K562 (cell line): ENCODE measurements around the gene CACNA2D3. TPM values are rescaled to one million over a fixed set of nuclear protein-coding genes. Genes with fewer than 3 reads are reported as not detected.

ENCODE experiments used
- ATAC-seq: fragments of 200-7000 bp; cut with Tn5 transposase; 3 replicates; pipeline ENCODE4 v1.9.1; 2020; ENCODE audit warnings: moderate library complexity
- BruUV-seq: library from RNA; stranded (reverse); fragments of 400-500 nt; replicated peaks from 2 replicates; lab custom pipeline; 2021; lab: Mats Ljungman, UMichigan
- CTCF ChIA-PET: fragments of 300-600 bp; formaldehyde crosslinking; extraction: SDS; loops from one replicate; lab custom pipeline; 2021; ENCODE audit warnings: low intra/inter-chr PET ratio; lab: Yijun Ruan, JAX
- POLR2A ChIA-PET: fragments of 300-600, 350-650 bp; sonication (Branson Sonifier 250); formaldehyde crosslinking; extraction: SDS; loops from one replicate; lab custom pipeline; 2021; ENCODE audit warnings: antibody characterized with exemption, inconsistent platforms; lab: Yijun Ruan, JAX
- DNase-seq, 4 experiments: peaks; one replicate each; pipeline versions ENCODE4 v3.0.0 to v3.0.0-alpha.2; 2011 to 2018; ENCODE audit warnings: low spot score in 3 of 4, mixed read lengths in 3 of 4; ENCODE audit errors: extremely low read depth in 1 of 4
- FAIRE-seq: peaks from 2 replicates; lab custom pipeline; 2011; peaks lifted over from hg19 to GRCh38; lab: Jason Lieb, UNC
- H2AFZ ChIP-seq: 2 replicates; pipeline ENCODE4 v1.6.0; 2011; ENCODE audit warnings: low read depth, low read length, control low read depth, inconsistent platforms
- H3K27ac ChIP-seq: fragments of 200-600 bp; 3 replicates; pipeline ENCODE4 v1.8.0; 2011; ENCODE audit warnings: low read depth, mild to moderate bottlenecking, control low read depth, inconsistent platforms, low read length, moderate library complexity, mixed read lengths; ENCODE audit errors: extremely low read depth
- H3K27me3 ChIP-seq, 2 experiments: fragments of 300-600 bp in 1 of 2; 2 replicates in 1 of 2; 3 replicates in 1 of 2; pipeline versions ENCODE4 v1.6.0 to v1.8.0; 2011; ENCODE audit warnings: inconsistent platforms in 2 of 2, low read length in 2 of 2, mild to moderate bottlenecking in 1 of 2, mixed read lengths in 1 of 2, moderate library complexity in 1 of 2; ENCODE audit not compliant: control insufficient read depth in 2 of 2, insufficient read depth in 2 of 2
- H3K36me3 ChIP-seq: fragments of 300-600 bp; 3 replicates; pipeline ENCODE4 v1.8.0; 2011; ENCODE audit warnings: mild to moderate bottlenecking, low read length, inconsistent platforms; ENCODE audit not compliant: control insufficient read depth, insufficient read depth
- H3K4me1 ChIP-seq, 2 experiments: fragments of 200-600 bp in 1 of 2; replicated peaks in 1 of 2; 2 replicates in 1 of 2; 3 replicates in 1 of 2; pipeline versions ENCODE4 v1.5.1 to v1.8.0; 2011; ENCODE audit warnings: inconsistent platforms in 2 of 2, low read length in 2 of 2, mild to moderate bottlenecking in 1 of 2, mixed read lengths in 1 of 2, moderate library complexity in 1 of 2; ENCODE audit not compliant: control insufficient read depth in 2 of 2, insufficient read depth in 2 of 2
- H3K4me2 ChIP-seq: 2 replicates; pipeline ENCODE4 v1.6.1; 2011; ENCODE audit warnings: low read length, control low read depth, inconsistent platforms, mixed read lengths; ENCODE audit not compliant: insufficient read depth
- H3K4me3 ChIP-seq: fragments of 200-600 bp; sonication (generic), shearing (Covaris generic); 2 replicates; pipeline ENCODE4 v1.5.1; 2016; ENCODE audit warnings: control low read depth, inconsistent platforms
- H3K79me2 ChIP-seq: fragments of 200-600 bp; 3 replicates; pipeline ENCODE4 v1.8.0; 2011; ENCODE audit warnings: low read length, inconsistent platforms; ENCODE audit not compliant: control insufficient read depth, insufficient read depth
- H3K9ac ChIP-seq, 2 experiments: 2 replicates each; pipeline versions ENCODE4 v1.6.0 to v1.6.1; 2011; ENCODE audit warnings: low read depth in 2 of 2, low read length in 2 of 2, control low read depth in 1 of 2, inconsistent platforms in 1 of 2, mild to moderate bottlenecking in 1 of 2, mixed read lengths in 1 of 2; ENCODE audit not compliant: insufficient read depth in 1 of 2
- H3K9me1 ChIP-seq: one replicate; pipeline ENCODE4 v1.6.0; 2011; ENCODE audit warnings: inconsistent platforms, mild to moderate bottlenecking, low read length, moderate library complexity; ENCODE audit not compliant: control insufficient read depth, insufficient read depth
- H3K9me3 ChIP-seq: replicated peaks from 2 replicates; pipeline ENCODE4 v1.5.1; 2011; ENCODE audit warnings: low read depth, low read length, inconsistent platforms; ENCODE audit not compliant: control insufficient read depth, insufficient read depth
- H4K20me1 ChIP-seq: replicated peaks from 2 replicates; pipeline ENCODE4 v1.6.1; 2011; ENCODE audit warnings: low read length, inconsistent platforms, mixed read lengths; ENCODE audit not compliant: control insufficient read depth, insufficient read depth
- ATF7 ChIP-seq: fragments of 450-650 bp; IDR thresholded peaks from 2 replicates; pipeline ENCODE4 v1.7.1; 2014; ENCODE audit warnings: mild to moderate bottlenecking, moderate library complexity
- JUND ChIP-seq, 2 experiments: IDR thresholded peaks; 2 replicates in 1 of 2; 3 replicates in 1 of 2; pipeline ENCODE4 v1.6.1; 2011; ENCODE audit warnings: borderline replicate concordance in 2 of 2, low read depth in 2 of 2, low read length in 2 of 2, improper control_type of control experiment in 1 of 2, missing biosample characterization in 1 of 2, missing genetic modification characterization in 1 of 2, missing genetic modification reagents in 1 of 2
- SRSF7 ChIP-seq: fragments of 200-400 bp; formaldehyde crosslinking; optimal IDR thresholded peaks from 2 replicates; pipeline ENCODE3; 2017; ENCODE audit warnings: mild to moderate bottlenecking, low read depth, low read length
- TCF3 ChIP-seq: sonication (generic); formaldehyde crosslinking; IDR thresholded peaks from 2 replicates; pipeline ENCODE4 v1.4.0; 2020; ENCODE audit warnings: mild to moderate bottlenecking, missing genetic modification reagents
- TEAD4 ChIP-seq, 2 experiments: sonication (generic) in 1 of 2; formaldehyde crosslinking in 1 of 2; IDR thresholded peaks; 2 replicates each; pipeline versions ENCODE4 v1.6.1 to v1.8.0; 2012 to 2022; ENCODE audit warnings: borderline replicate concordance in 1 of 2, inconsistent platforms in 1 of 2, low read length in 1 of 2, mild to moderate bottlenecking in 1 of 2, missing genetic modification reagents in 1 of 2
- WGBS: fragments of 100-300 bp; shearing (Covaris generic); methylation state at CpG from one replicate; pipeline ENCODE4 v1.1.6; 2016; ENCODE audit warnings: low coverage, mixed read lengths; ENCODE audit not compliant: insufficient coverage; ENCODE audit errors: missing lambda C conversion rate; 5-methylcytosine and 5-hydroxymethylcytosine counted together
- in situ Hi-C: fragments of 300-500 bp; cut with MboI; formaldehyde crosslinking; loops from 4 replicates; pipeline ENCODE4 v1.15.0; 2018; ENCODE audit warnings: inconsistent platforms, mixed read lengths
- intact Hi-C: fragments of 100-400 bp; cut with micrococcal nuclease; formaldehyde crosslinking; loops from 2 replicates; pipeline ENCODE4 v1.14.2; 2022
- polyA plus RNA-seq, 8 experiments: library from polyadenylated mRNA; depleted of rRNA in 4 of 8; stranded (reverse) in 5 of 8; unstranded in 3 of 8; fragments of >200 nt; fragmentation: Nextera tagmentation in 2 of 8; fragmentation: Illumina TruSeq in 1 of 8; extraction: Ambion mirVana in 2 of 8; extraction: Trizol in 1 of 8; gene quantifications; 2 replicates each; pipeline versions ENCODE4 v1.2.1 to v1.2.3, GENCODE V29; 2011 to 2014; ENCODE audit warnings: inconsistent platforms in 1 of 8, missing spikeins in 1 of 8
- total RNA-seq, 7 experiments: library from RNA; depleted of rRNA in 6 of 7; stranded (reverse); fragments of >200 nt in 6 of 7; fragmentation: Illumina TruSeq in 2 of 7; extraction: Trizol in 2 of 7; gene quantifications; 2 replicates each; pipeline versions ENCODE4 v1.2.1 to v1.2.3, GENCODE V29; 2011 to 2021; ENCODE audit warnings: low replicate concordance in 1 of 7

CACNA2D3 gene
- total and polyA plus RNA-seq, 9 of the 15 experiments (the other 6 are each of a cell fraction or from before 2014, with no cell fraction given): 0.01 TPM; not detected in 8

DNA sequence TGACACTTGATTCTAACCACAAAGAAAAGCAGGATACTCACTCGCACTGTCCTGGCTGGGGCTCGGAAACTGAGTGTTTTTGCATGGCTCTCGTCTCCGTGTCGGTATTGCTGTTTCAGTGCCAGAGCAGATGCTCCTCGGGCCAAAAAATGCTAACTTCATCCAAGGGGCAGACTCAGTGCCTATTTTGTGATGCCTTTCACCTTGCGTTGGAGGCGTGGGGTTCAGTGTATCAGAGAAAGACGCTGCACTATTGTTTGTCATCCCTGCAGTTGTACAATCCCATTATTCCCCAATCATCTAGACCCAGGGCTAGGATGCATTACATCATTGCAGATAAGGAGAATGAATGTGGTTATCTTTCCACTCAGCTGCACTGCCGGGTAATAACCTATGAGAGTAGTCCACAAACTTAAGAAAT, 1.4 kb downstream of the CACNA2D3 start:
- Histone ChIP-seq H3K79me2 (no peaks in the 10 kb centered on the region), H3K36me3 (no peaks in the 10 kb centered on the region), H3K4me2 (no peak overlapping the region), H3K27ac (no peak overlapping the region), H3K9ac (no peak overlapping the region), H3K4me3 (no peak overlapping the region), H3K27me3 (peaks cover 0 to 5% of the 10 kb centered on the region in 2 experiments; a peak in 1 of 5 replicates), H2AFZ (no peak overlapping the region), H3K9me3 (no peaks in the 10 kb centered on the region), H3K4me1 (no peaks in the 10 kb centered on the region; a peak in 1 of 5 replicates), H4K20me1 (no peaks in the 10 kb centered on the region), H3K9me1 (no peaks in the 10 kb centered on the region)
- WGBS: 0% methylated on average over 7 of the region's 10 CpGs
- ATAC-seq (no peak), DNase-seq (no peak), FAIRE-seq (no peak)
- intact Hi-C loops (no loop called here), in situ Hi-C loops (no loop called here)
- TF ChIP-seq JUND (IDR thresholded peaks at IDR 0.05; ENCODE audit: borderline replicate concordance, low read depth, low read length) (no peak), JUND (tag; IDR thresholded peaks at IDR 0.05; ENCODE audit: borderline replicate concordance, low read depth, low read length) (0 out of 3 replicates have a peak, but pooled peaks have one; percentile 27), TEAD4 (IDR thresholded peaks at IDR 0.05; ENCODE audit: low read length) (peak; percentile 42; the same call in 1 of the 2 replicates), TEAD4 (CRISPR knock-in tag; IDR thresholded peaks at IDR 0.05; ENCODE audit: borderline replicate concordance) (no peak), TCF3 (CRISPR knock-in tag) (0 out of 2 replicates have a peak, but pooled peaks have one; percentile 8), ATF7 (peak; percentile 41; the same call in 1 of the 2 replicates), SRSF7 (no peak)
- ChIA-PET CTCF (no interaction called here), POLR2A (no interaction called here)
- BruUV-seq: no TSS peak
